Measurements from ENCODE around the gene CAMKK2.
"Not testable (repeated sequence)": the region's sequence is repeated elsewhere in the genome, so short reads cannot be mapped to it uniquely, and the experiment has no call there.

Gene CAMKK2

DNA sequence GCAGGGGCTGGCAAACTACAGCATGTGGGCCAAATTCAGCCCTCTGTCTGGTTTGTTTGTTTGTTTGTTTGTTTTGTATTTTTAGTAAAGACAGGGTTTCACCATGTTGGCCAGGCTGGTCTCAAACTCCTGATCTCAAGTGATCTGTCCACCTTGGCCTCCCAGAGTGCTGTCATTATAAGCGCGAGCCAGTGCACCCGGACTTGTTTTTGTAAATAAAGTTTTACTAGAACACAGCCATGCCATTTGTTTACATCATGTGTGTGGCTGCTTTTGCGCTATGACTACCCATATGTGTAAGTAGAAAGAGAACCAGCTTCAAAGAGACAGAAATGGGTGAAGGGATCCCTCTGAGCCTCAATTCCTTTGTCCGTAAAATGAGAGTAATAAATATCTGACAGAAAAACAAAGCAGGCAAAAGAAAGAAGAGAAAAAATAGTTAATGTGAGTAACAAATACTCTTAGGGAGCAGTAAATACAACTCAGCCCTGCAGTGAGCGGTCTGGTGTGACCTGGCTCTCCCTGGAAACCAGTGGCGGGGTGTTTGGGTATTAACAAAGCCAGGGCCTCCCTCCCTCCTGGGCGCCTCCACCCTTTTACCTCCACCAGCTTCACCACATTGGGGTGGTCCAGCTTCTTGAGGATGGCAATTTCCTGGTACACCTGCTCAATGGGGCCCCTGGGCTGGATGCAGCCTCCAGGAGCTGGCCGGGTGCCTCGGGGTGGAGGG is 33.1 kb downstream of the CAMKK2 start:
- Histone ChIP-seq H3K36me3 (ENCODE audit: insufficient read depth, low read length) (peaks cover 58% of the 10 kb centered on the region), H3K27me3 (ENCODE audit: insufficient read depth, low read length, poor library complexity) (no peaks in the 10 kb centered on the region)

DNA sequence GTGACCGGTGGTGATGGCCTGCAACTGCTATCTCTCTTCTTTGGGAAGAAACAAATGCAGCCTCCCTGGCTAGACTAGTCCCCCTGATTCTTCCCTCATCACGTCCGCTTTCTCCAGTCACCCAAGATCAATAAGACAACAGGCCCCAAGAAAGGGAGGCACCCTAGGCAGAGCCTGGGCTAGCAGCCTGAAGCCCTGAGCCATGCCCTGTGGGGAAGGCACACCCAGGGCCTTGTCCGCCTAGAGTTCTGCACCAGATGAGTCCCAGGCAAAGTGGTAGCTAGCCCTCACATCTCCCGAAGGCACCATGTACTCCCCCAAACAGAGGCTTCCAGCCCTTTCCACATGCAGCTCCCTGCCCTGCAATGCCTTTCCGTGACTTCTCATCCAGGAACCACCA is 35.1 kb downstream of the CAMKK2 start:
- Histone ChIP-seq H3K79me2 (ENCODE audit: insufficient read depth, low read length) (no peaks in the 10 kb centered on the region), H2AFZ (ENCODE audit: low read depth, low read length) (no peak overlapping the region), H3K4me1 (ENCODE audit: insufficient read depth, low read length) (no peaks in the 10 kb centered on the region), H4K20me1 (ENCODE audit: insufficient read depth, low read length) (no peaks in the 10 kb centered on the region), H3K27me3 (ENCODE audit: insufficient read depth, low read length, poor library complexity) (no peaks in the 10 kb centered on the region), H3K9me3 (ENCODE audit: insufficient read depth, low read length, severe bottlenecking) (no peaks in the 10 kb centered on the region), H3K4me2 (ENCODE audit: insufficient read depth, low read length) (no peak overlapping the region), H3K27ac (ENCODE audit: low read length) (no peak overlapping the region), H3K9ac (ENCODE audit: low read depth, low read length) (no peak overlapping the region), H3K4me3 (ENCODE audit: low read depth in 1 of 2, low read length in 2 of 2) (no peak overlapping the region), H3K36me3 (ENCODE audit: insufficient read depth, low read length) (peaks cover 55% of the 10 kb centered on the region)
- no peak for ATAC-seq (ENCODE audit: insufficient read depth, low read depth)
- no peak for DNase-seq
- TF ChIP-seq, protein P1, sequence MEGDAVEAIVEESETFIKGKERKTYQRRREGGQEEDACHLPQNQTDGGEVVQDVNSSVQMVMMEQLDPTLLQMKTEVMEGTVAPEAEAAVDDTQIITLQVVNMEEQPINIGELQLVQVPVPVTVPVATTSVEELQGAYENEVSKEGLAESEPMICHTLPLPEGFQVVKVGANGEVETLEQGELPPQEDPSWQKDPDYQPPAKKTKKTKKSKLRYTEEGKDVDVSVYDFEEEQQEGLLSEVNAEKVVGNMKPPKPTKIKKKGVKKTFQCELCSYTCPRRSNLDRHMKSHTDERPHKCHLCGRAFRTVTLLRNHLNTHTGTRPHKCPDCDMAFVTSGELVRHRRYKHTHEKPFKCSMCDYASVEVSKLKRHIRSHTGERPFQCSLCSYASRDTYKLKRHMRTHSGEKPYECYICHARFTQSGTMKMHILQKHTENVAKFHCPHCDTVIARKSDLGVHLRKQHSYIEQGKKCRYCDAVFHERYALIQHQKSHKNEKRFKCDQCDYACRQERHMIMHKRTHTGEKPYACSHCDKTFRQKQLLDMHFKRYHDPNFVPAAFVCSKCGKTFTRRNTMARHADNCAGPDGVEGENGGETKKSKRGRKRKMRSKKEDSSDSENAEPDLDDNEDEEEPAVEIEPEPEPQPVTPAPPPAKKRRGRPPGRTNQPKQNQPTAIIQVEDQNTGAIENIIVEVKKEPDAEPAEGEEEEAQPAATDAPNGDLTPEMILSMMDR (IDR thresholded peaks at IDR 0.05; ENCODE audit: borderline replicate concordance, extremely low read depth, low read length, poor library complexity, severe bottlenecking), result no peak
- no peak for TF ChIP-seq EZH2 (IDR thresholded peaks at IDR 0.05; ENCODE audit: borderline replicate concordance, low read depth, low read length, severe bottlenecking)

More for the DNA sequence above, 33.1 kb downstream of the CAMKK2 start:
- Histone ChIP-seq H4K20me1 (ENCODE audit: insufficient read depth, low read length) (no peaks in the 10 kb centered on the region), H3K27ac (ENCODE audit: low read length) (no peak overlapping the region), H3K4me3 (ENCODE audit: low read depth in 1 of 2, low read length in 2 of 2) (no peak overlapping the region), H3K9ac (ENCODE audit: low read depth, low read length) (no peak overlapping the region), H3K9me3 (ENCODE audit: insufficient read depth, low read length, severe bottlenecking) (no peaks in the 10 kb centered on the region), H2AFZ (ENCODE audit: low read depth, low read length) (no peak overlapping the region), H3K4me2 (ENCODE audit: insufficient read depth, low read length) (no peak overlapping the region), H3K79me2 (ENCODE audit: insufficient read depth, low read length) (no peaks in the 10 kb centered on the region), H3K4me1 (ENCODE audit: insufficient read depth, low read length) (no peaks in the 10 kb centered on the region)
- ATAC-seq (ENCODE audit: insufficient read depth, low read depth), result no peak
- no peak for DNase-seq
- TF ChIP-seq, protein P1 (IDR thresholded peaks at IDR 0.05; ENCODE audit: borderline replicate concordance, extremely low read depth, low read length, poor library complexity, severe bottlenecking), result no peak
- no peak for TF ChIP-seq EZH2 (IDR thresholded peaks at IDR 0.05; ENCODE audit: borderline replicate concordance, low read depth, low read length, severe bottlenecking)

DNA sequence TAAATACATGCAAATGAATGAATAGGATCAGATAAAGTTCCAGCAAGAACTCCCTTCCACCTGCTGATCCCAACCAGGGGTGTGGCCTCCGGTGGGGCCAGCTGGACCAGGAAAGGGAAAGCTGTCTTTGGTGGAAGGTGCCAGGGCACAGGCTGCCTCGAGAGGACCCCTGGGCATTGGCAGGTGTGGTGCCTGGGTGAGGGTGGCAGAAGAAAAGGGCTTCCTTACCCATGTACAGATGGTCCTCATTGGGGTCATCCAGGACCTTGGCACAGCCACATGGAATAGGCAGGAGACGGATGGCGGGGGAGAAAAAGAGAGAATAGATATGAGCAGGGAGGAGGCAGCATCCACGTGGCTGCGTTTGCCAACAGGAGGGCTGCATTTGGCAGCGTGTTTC is 36.4 kb downstream of the CAMKK2 start:
- DNase-seq (no peak), ATAC-seq (ENCODE audit: insufficient read depth, low read depth) (no peak)
- Histone ChIP-seq H2AFZ (ENCODE audit: low read depth, low read length) (no peak overlapping the region), H3K4me3 (ENCODE audit: low read depth in 1 of 2, low read length in 2 of 2) (no peak overlapping the region), H3K27ac (ENCODE audit: low read length) (no peak overlapping the region), H3K27me3 (ENCODE audit: insufficient read depth, low read length, poor library complexity) (no peaks in the 10 kb centered on the region), H3K79me2 (ENCODE audit: insufficient read depth, low read length) (no peaks in the 10 kb centered on the region), H3K4me1 (ENCODE audit: insufficient read depth, low read length) (no peaks in the 10 kb centered on the region), H3K9me3 (ENCODE audit: insufficient read depth, low read length, severe bottlenecking) (no peaks in the 10 kb centered on the region), H3K4me2 (ENCODE audit: insufficient read depth, low read length) (no peak overlapping the region), H3K36me3 (ENCODE audit: insufficient read depth, low read length) (peaks cover 59% of the 10 kb centered on the region), H4K20me1 (ENCODE audit: insufficient read depth, low read length) (no peaks in the 10 kb centered on the region), H3K9ac (ENCODE audit: low read depth, low read length) (no peak overlapping the region)
- TF ChIP-seq EZH2 (IDR thresholded peaks at IDR 0.05; ENCODE audit: borderline replicate concordance, low read depth, low read length, severe bottlenecking), result no peak

DNA sequence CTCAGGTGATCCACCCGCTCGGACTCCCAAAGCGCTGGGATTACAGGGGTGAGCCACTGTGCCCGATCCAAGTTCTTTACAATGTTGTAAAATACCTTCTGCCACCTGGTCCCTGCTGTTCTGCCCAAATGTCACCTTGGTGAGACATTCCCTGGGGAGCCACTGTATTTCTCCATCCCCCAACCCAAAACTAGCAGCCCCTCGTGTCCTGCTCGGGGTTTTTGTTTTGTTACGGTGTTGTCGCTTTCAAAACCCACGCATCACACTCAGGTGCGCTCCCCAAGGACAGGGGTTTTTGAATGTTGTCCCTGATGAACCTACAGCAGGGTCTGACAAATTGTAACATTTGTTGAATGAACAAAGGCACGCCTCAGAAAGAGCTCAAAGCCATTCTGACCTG is 37.4 kb downstream of the CAMKK2 start:
- H3K36me3 ChIP-seq (ENCODE audit: insufficient read depth, low read length), result peaks cover 63% of the 10 kb centered on the region
- H3K4me1 ChIP-seq (ENCODE audit: insufficient read depth, low read length), result no peaks in the 10 kb centered on the region
- H4K20me1 ChIP-seq (ENCODE audit: insufficient read depth, low read length), result no peaks in the 10 kb centered on the region
- no peak overlapping the region for H2AFZ ChIP-seq (ENCODE audit: low read depth, low read length)
- H3K4me2 ChIP-seq (ENCODE audit: insufficient read depth, low read length), result no peak overlapping the region
- H3K27me3 ChIP-seq (ENCODE audit: insufficient read depth, low read length, poor library complexity), result no peaks in the 10 kb centered on the region
- H3K4me3 ChIP-seq (ENCODE audit: low read depth in 1 of 2, low read length in 2 of 2), result no peak overlapping the region
- DNase-seq, result no peak
- no peak overlapping the region for H3K9ac ChIP-seq (ENCODE audit: low read depth, low read length)
- H3K27ac ChIP-seq (ENCODE audit: low read length), result no peak overlapping the region
- TF ChIP-seq EZH2 (IDR thresholded peaks at IDR 0.05; ENCODE audit: borderline replicate concordance, low read depth, low read length, severe bottlenecking), result no peak
- TF ChIP-seq, protein P1 (IDR thresholded peaks at IDR 0.05; ENCODE audit: borderline replicate concordance, extremely low read depth, low read length, poor library complexity, severe bottlenecking), result no peak
- no peak for ATAC-seq (ENCODE audit: insufficient read depth, low read depth)
- H3K79me2 ChIP-seq (ENCODE audit: insufficient read depth, low read length), result no peaks in the 10 kb centered on the region
- no peaks in the 10 kb centered on the region for H3K9me3 ChIP-seq (ENCODE audit: insufficient read depth, low read length, severe bottlenecking)

DNA sequence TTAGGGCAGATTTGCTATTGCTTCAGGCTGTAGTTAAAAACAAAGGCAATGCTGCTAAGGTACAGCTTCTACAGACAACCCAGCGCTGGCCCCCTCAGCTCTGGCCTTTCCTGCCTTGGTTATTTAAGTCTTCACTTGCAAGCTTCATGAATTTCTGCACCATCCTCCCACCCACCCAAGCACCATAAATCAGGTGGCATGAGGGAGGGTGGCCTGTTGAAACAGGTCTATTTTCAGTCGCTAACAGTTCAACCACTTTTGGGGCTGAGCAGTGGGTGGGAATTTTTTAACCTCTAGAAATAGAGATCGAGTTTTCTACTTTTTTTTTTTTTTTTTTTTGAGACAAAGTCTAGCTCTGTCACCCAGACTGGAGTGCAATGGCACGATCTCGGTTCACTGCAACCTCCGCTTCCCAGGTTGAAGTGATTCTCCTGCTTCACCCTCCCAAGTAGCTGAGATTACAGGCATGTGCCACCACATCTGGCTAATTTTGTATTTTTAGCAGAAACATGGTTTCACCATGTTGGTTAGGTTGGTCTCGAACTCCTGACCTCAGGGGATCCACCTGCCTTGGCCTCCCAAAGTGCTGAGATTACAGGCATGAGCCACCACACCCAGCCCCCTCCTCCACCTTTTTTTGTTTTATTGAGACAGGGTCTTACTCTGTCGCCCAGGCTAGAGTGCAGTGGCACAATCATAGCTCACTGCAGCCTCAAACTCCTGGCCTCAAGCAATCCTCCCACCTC is 38.6 kb downstream of the CAMKK2 start:
- H3K36me3 ChIP-seq (ENCODE audit: insufficient read depth, low read length), result peaks cover 63% of the 10 kb centered on the region

More for the DNA sequence above, 38.6 kb downstream of the CAMKK2 start:
- DNase-seq; ATAC-seq (ENCODE audit: insufficient read depth, low read depth); H3K79me2 ChIP-seq (ENCODE audit: insufficient read depth, low read length); H3K4me2 ChIP-seq (ENCODE audit: insufficient read depth, low read length); H3K27me3 ChIP-seq (ENCODE audit: insufficient read depth, low read length, poor library complexity); H4K20me1 ChIP-seq (ENCODE audit: insufficient read depth, low read length); H3K27ac ChIP-seq (ENCODE audit: low read length); H3K9ac ChIP-seq (ENCODE audit: low read depth, low read length); H3K4me3 ChIP-seq (ENCODE audit: low read depth in 1 of 2, low read length in 2 of 2); H3K4me1 ChIP-seq (ENCODE audit: insufficient read depth, low read length); H3K9me3 ChIP-seq (ENCODE audit: insufficient read depth, low read length, severe bottlenecking); H2AFZ ChIP-seq (ENCODE audit: low read depth, low read length): not testable (repeated sequence)

Data from DND-41 (cell line).